ENCODE measurements around the gene DESI2.
"Not testable (repeated sequence)": the region's sequence is repeated elsewhere in the genome, so short reads cannot be mapped to it uniquely, and the experiment has no call there.

The DESI2 gene

DNA sequence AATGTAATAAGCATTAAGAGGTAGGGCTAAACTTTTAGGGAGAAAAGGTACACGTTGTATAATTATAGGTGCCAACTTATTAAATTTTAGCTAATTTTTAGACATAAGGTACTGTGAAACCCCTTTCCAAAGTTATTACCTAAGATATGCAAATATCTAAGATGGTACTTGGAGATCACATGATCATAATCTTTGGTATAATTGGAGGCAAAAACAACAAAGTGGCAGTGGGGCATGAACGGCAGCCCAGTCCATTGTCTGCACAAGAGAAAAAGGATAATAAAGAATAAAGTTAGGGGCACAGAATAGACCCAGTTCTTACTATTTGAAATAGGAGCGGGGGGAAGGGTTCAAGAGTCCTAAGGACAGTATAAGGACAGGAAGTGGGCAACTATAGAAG is 51.2 kb downstream of the DESI2 start:
- DNase-seq (ENCODE audit: low spot score) = no peak

DNA sequence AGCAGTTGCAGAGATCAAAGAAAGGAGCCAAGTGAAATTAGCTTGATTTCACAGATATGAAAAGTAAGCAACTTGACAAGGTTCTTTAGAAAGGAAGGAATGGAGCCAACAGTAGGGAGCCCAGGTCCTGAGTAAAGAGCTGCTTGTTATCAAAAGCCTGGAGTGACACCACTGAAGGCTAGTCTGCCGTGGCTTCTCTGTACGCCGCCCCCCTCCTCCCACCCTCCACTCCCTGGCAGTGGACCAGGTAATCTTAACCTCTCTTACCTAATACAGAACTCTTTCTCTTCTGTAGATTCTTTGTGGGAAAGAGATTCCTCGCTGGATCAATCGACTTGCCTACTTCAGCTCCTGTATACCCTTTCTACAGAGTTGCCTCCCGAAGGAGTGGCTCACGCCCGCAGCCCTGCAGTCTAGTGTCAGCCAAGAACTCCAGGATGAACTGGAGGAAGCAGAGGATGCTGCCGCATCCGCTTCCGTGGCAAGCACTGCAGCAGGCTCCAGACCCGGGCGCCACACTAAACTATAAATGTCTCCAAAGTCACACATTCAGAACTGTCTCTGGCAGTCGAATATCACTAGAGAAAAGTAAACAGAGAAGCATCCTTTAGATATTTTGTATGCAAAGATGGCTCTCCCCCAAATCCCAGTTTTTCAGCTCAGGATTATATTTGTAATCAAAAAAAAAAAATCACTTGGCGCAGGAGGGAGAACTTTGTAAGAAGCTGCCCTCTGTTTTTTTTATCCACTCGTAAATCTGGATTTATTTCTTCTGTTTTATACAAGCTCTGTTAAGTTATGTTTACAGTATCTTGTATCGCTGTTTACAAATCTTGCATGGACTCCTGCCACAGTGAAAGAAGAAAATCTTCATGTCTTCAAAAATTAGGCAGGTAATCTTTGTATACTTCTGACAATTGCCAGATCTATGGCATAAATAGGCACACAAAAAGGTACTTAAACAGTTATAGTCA is 52.6 kb downstream of the DESI2 start:
- no peak for DNase-seq (ENCODE audit: low spot score)

DNA sequence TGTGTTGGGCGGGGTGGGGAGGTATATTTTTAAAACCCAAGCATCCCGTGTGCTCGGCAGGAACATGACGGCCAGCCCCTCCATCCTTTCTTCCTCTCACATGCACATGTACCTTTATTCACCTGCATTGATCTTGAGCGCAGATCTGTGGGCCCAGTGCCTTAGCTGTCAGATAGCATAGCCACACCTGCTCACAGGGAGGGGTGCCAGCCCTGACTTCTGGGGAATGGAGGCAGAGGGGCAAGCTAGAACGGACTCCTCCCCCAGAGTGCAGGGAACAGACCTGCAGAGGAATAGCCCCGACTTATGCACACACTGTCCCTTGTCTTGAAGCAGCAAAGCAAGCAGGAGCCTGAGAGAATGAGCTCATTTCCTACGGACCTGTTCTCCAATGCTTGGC is 56.1 kb downstream of the DESI2 start:
- no peak for DNase-seq (ENCODE audit: low spot score)

DNA sequence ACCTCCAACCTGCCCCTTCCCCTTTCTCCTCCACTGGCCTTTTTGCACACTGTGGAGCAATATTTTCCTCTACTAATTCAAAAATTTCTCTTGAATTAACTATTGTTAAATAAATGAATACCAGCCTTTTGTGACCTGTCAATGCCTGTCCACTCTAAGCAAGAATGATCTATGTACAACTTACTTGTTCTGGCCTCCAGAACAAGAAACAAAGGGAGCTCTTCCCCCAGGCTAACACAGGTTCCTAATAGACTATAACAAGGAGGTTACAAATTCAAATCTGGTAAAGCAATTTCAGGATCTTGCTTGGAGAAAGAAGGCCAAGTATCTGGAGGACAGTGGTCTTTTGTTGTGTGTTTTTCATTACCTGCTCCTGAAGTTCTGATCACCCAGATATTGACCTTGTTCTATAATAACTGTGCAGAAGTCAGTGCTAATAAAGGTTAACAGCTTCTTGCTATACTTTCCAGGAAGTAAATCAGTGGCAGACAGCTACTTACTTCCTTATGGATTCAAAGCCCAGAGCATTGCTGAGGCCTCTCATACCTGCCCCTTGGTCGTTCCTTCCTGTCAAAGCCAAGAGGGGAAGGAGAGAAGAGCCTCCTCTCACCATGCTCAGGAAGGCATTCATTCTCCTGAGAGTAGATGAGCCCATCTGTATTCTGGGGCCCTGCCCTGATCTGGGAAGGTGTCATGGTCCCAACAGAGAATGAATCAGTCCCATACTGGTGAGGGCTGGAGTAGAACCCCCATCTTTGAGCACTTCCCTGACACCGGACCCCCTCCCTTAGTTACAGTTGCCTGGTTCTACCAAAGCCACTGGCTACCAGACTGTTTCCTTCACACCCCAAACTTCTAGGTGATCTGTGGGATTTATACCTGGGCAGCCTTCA is 56.8 kb downstream of the DESI2 start:
- DNase-seq (ENCODE audit: low spot score) = no peak

DNA sequence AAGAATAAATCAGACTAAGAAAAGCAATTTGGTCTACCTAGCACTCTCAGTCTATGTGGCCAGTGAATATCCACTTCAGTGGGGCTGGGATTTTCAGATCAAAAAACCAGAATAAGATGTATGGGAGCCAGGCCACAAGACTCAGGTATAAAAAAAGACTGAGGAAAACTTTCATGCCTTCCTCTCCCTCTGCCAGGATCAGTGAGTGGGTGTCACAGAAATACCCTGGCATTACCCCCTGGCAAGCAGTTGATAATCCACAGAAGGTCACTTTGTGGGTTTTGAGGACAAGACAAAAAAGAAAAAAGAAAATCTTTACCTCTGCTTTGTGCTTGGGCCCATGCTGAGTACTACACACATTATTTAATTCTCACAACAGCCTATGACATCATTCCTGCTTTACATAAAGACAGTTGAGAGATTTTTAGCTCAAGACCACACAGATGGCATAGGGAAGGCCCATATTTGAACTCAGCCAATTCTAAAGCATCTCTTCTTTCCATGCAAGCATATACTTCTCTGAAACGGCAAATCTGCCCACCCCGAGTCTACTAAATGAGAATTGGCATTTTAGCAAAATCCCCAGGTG is 57.6 kb downstream of the DESI2 start:
- DNase-seq (ENCODE audit: low spot score) = no peak

DNA sequence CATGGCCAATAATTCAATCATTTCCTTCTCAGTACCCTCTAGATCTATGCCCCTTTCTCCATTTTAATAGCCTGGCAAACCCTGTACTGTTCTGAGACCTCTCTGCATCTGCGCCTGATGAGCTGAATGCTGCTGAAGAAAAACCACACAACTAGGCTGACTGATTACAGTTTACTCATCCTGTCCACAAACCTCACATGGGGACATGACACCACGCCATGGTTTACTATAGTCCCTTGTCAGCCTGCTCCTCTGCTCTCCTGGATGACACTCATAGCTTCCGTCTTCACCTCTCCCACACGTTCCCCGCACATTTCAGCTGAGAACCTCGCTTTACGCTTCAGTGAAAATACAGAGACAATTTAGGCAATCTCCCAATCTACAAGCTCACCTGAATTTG is 59.7 kb downstream of the DESI2 start:
- no peak for DNase-seq (ENCODE audit: low spot score)

DNA sequence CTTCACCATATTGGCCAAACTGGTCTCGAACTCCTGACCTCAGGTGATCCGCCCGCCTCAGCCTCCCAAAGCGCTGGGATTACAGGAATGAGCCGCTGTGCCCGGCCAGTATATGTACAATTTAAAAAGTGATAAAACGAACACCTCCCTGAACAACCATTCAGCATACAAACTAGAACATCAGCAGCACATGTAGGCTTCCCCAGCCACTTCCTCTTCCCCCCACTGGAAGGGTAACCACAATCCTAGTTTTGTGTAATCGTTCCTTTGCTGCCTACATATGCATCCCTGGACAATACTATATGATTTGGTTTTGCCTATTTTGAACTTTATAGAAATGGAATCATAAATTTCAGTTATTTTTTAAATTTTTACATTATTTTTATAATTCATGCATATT is 60.4 kb downstream of the DESI2 start:
- DNase-seq (ENCODE audit: low spot score) = no peak

DNA sequence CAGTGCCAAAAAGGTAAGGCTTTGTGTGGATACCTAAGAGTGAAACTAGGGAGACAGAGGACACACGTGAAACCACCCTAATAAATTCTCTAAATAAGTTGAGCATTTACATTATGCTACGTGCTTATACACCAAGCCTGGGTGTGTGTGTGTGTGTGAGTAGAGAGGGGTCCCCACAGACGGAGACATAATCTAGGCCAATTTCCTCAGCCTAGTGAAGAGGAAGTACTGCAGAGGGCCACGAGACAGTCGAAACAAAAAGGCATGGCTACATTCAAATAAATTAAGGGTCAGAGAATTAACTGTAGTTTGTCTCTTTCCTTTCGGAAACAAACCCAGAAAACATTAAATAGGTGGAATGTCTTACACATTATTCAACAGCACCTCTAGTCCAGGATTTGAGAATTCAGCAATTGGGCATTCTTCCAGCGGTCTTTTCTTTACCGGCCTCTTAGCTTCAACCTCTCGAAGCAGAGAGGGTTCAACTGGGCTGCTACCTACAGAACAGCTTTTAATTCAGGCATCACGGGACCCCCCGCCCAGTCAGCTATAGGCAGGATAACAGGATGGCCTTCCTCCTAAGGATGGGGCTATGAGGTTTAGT is 75.0 kb downstream of the DESI2 start:
- DNase-seq (ENCODE audit: low spot score) = no peak

DNA sequence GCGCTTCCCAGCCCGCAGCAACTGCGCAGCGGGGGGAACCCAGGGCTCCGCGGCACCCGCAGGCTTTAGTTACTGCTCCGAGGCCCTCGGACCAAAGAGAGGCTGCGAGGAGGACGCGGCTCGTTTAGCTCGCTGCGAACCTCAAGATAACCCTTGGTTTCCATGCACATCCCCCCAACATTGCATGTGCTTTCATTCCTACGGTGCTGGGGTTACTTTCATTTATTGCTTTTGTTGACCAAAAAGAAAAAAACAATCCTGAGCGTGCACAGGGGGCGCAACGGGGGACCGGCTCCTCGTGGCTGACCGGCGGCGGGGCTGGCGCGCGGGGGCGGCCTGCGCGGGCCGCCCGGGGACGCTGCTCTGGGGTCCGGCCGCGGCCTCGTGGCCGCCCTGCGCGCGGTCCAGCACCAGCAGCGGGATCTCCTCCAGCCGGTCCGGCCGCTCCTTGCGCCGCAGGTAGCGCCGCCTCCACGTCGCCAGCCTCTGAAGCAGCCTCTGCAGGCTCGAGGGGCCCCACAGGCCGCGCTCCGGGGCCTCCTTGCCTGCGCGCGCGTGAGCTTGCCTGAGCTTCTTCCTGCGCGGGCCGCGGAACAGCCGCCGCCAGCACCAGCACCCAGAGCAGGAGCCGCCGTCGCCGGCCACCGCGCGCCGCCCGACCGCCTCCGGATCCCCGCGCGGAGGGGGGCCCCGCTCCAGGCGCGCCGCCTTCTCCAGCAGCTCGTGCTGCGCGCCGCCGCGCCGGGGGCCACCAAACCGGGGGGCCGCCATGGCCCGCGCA is 77.4 kb downstream of the DESI2 start:
- DNase-seq (ENCODE audit: low spot score) = no peak

DNA sequence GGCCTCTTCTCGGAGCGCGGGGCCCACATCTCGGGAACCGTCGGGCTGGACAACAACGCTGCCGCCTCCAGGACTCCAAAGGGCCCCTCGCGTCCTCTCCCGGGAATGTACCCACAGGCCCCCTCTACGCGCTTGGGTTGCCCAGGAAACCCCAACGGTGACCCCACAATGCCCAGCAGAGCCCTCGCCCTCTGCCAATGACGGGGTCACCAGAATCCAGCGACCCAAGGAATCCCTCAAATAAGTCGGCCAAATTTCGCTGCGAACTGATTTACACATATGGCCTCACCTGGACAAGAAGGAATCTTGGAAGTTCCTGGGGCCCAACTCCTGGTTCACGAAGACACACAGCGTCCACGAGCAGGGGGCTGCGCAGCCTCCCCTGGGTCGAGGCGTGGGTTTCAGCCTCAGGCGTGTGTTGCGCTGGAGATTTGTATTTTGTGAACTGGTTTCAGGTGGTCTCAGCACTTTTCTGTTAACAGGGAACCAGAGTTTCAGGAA is 78.1 kb downstream of the DESI2 start:
- DNase-seq (ENCODE audit: low spot score) = no peak

DNA sequence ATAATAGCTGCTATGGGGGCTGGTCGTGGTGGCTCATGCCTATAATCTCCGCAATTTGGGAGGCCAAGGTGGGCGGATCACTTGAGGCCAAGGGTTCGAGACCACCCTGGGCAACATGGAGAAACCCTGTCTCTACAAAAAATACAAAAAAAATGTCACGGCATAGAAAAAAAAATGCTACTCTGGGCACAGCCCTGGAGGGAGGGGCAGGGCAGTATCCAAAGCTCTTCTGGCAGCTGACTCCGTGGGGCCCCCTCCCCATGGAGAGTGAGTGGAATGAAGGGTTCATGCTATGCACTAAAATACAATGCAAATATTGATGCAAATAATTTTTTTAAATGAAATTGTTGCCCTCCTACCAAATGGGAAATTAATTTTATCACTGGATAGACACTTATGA is 78.7 kb downstream of the DESI2 start:
- DNase-seq (ENCODE audit: low spot score) = no peak

DNA sequence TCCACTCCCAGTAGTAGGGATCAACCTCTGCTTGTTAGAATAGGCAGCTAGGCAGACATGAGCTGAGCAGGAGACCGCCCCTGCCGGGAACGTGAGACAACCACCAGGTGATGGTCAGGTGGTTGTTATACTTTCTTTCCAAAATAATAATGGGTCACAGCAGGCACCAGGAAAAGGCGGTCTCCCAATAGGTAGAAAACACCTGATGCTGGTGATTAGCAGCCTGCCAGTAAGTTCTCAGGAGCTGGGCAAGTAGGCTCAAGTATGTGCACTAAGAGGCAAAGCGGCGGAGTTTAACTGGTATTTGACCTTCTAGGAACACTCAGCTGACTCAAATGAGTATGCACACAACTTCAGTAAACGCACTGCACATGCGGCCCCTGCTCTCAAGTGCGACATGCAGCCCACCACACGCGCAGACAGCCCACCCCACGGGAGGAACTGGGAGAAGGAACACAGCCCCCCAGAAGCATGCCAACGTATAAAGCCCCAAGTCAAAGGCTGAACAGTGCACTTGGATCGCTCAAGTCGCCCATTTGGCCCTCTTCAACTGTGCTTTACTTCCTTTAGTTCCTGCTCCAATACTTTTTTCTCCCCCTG is 80.0 kb downstream of the DESI2 start:
- DNase-seq (ENCODE audit: low spot score) = no peak

DNA sequence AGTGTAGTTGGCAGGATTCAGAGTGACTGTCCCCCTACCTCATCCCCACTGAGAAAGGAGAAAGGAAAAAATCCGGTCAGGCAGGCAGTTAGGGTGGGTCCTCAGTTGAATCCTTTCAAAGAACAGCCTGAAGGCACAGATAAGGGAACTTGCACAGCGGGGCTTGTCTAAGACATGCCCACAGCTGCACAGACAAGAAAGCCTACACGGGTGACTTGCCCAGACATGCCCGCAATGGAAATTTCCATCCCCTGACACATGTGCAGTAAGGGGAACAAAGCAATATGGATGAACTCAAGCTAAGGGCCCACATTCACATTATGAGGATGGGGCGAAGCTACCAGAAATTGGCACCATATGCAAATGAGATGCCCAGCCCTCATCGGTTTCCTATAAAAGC is 82.5 kb downstream of the DESI2 start:
- no peak for DNase-seq (ENCODE audit: low spot score)

DNA sequence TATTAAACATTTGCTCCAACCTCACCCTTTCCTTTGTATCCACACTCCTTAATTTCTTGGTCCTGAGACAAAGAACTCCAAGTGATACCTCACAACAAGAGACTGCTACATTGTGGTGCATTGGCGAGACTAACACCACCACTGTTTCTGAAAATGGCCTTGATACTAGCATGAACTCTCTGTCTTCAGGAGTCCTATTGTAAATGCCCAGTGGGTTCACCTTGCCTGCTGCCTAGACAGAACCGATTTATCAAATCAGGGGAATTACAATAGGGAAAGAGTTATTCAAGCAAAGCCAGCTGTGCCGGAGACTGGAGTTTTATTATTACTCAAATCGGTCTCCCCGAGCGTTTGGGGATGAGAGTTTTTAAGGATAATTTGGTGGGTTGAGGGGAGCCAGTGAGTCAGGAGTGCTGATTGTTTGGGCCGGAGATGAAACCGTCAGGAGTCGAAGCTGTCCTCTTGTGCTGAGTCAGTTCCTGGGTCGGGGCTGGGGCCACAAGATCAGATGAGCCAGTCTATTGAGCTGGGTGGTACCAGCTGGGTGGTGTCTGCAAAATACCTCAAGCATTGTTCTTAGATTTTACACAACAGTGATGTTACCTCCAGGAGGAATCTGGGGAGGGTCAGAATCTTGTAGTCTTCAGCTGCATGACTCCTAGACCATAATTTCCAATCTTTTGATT is 83.1 kb downstream of the DESI2 start:
- no peak for DNase-seq (ENCODE audit: low spot score)

DNA sequence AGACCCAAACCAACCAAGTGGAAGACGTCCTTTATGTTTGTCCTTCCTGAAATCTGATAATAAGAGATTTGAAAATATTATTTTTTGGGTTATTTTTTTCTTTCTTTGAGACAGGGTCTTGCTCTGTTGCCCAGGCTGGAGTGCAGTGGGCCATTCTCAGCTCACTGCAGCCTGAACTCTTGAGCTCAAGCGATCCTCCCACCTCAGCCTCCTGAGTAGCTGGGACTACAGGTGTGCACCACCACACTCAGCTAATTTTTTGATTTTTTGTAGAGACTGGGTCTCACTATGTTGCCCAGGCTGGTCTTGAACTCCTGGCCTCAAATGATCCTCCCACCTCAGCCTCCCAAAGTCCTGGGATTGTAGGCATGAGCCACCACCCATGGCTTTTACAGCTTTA is 86.2 kb downstream of the DESI2 start:
- DNase-seq (ENCODE audit: low spot score) = not testable (repeated sequence)

DNA sequence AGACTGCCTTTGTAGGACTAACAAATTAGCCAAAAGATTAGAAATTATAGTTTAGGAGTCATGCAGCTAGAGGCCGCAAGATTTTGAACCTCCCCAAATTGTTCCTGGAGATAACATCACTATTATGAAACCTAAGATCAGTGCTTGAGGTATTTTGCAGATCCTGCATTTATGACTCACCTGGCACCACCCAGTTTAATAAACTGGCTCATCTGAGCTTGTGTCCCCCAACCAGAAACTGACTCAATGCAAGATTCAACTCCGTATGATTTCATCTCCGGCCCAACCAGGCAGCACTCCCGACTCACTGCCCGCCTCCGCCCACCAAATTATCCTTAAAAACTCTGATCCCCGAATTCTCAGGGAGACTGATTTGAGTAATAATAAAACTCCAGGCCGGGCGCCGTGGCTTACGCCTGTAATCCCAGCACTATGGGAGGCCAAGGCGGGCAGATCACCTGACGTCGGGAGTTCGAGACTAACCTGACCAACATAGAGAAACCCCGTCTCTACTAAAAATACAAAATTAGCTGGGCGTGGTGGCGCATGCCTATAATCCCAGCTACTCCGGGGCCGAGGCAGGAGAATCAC is 87.2 kb downstream of the DESI2 start:
- not testable (repeated sequence) for DNase-seq (ENCODE audit: low spot score)

DNA sequence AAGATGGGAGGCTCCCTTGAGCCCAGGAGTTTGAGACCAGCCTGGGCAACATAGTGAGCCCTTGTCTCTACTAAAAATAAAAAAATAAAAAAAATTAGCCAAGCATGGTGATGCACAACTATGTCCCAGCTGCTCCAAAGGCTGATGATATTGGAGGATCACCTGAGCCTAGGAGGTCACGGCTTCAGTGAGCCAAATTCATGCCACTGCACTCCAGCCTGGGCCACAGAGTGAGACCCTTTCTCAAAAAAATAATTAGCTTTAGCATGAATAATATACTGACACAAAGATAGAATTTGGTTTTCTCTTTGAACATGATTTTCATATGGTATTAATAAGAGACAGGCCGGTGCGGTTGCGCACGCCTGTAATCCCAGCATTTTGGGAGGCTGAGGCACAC is 88.8 kb downstream of the DESI2 start:
- no peak for DNase-seq (ENCODE audit: low spot score)

DNA sequence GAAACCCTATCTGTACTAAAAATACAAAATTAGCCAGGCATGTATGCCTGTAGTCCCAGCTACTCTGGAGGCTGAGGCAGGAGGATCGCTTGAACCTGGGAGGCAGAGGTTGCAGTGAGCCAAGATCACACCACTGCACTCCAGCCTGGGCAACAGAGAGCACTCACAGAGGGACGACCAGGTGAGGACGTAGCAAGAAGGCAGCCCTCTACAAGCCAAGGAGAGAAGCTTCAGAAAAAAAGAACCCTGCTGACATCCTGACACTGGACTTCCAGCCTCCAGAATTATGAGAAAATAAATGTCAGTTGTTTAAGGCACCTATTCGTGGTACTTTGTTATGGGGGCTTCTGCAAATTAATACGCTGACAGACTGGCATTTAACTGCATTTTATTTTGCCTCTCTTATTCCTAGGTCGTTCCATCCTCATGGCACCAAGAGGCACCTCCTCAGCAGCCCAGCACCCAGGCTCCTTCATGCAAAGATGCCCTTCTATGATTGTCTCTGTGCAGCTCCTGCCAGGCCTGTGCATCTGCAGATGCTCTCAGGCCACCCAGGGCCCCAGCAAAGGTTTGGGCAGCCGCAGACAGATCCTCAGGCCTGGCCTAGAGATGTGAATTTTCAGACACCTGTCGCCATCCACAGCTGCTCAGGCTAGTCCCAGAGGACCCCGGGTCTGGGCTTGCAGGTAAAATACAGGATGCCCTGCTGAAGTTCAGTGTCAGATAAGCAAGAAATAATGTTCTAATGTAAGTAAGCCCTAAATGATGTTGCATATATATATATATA is 96.5 kb downstream of the DESI2 start:
- DNase-seq (ENCODE audit: low spot score) = no peak

All from SK-N-DZ (cell line).